Esophagus squamous epithelium (tissue), 4 donors: ENCODE data around the gene PREP.

Source experiments
- POLR2A ChIP-seq, 4 donors: fragments of 450-650 bp; IDR thresholded peaks; one replicate each; pipeline ENCODE4 v1.6.1; 2017; ENCODE audit warnings: antibody characterized with exemption in 4 of 4, mild to moderate bottlenecking in 4 of 4, moderate library complexity in 3 of 4
- TF ChIP-seq, protein P1 (sequence below), 6 experiments: fragments of 450-650 bp in 4 of 6; fragments of 200-600 bp in 2 of 6; sonication (generic) in 2 of 6; IDR thresholded peaks; one replicate each; pipeline ENCODE4 v1.5.1; 2016 to 2019; ENCODE audit warnings: antibody characterized with exemption in 6 of 6, mild to moderate bottlenecking in 4 of 6, moderate library complexity in 4 of 6

DNA sequence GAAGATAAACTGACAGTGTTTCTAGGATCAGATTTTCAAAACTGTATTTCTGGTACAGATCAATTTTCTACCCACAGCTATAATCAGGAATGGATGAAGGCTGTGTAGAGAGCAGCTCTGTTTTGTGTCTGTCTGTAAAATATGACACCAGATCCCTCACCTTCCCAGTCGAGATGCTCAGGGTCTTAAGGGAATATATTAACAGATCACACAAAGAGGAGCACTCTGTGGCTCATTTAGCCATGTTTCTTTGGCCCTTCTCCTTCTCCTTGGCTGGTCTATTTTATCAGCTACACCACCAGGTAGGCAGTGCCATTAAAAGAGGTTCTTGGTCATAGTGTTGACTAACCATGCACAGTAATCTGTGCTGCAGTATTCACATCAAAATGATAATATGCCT, 82.6 kb downstream of the PREP start:
- TF ChIP-seq, protein P1, sequence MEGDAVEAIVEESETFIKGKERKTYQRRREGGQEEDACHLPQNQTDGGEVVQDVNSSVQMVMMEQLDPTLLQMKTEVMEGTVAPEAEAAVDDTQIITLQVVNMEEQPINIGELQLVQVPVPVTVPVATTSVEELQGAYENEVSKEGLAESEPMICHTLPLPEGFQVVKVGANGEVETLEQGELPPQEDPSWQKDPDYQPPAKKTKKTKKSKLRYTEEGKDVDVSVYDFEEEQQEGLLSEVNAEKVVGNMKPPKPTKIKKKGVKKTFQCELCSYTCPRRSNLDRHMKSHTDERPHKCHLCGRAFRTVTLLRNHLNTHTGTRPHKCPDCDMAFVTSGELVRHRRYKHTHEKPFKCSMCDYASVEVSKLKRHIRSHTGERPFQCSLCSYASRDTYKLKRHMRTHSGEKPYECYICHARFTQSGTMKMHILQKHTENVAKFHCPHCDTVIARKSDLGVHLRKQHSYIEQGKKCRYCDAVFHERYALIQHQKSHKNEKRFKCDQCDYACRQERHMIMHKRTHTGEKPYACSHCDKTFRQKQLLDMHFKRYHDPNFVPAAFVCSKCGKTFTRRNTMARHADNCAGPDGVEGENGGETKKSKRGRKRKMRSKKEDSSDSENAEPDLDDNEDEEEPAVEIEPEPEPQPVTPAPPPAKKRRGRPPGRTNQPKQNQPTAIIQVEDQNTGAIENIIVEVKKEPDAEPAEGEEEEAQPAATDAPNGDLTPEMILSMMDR (IDR thresholded peaks at IDR 0.05), result no peak
- no peak for TF ChIP-seq POLR2A (IDR thresholded peaks at IDR 0.05)
